C1 segment of cervical spinal cord (tissue), 14 donors: ENCODE results near the gene CD160.
"Not testable (repeated sequence)": the region's sequence is repeated elsewhere in the genome, so short reads cannot be mapped to it uniquely, and the experiment has no call there.

ENCODE experiments used
- DNase-seq, 14 donors: peaks; one replicate each; lab custom pipeline; 2025; lab: John Stamatoyannopoulos, UW

CD160 gene, protein sequence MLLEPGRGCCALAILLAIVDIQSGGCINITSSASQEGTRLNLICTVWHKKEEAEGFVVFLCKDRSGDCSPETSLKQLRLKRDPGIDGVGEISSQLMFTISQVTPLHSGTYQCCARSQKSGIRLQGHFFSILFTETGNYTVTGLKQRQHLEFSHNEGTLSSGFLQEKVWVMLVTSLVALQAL

DNA sequence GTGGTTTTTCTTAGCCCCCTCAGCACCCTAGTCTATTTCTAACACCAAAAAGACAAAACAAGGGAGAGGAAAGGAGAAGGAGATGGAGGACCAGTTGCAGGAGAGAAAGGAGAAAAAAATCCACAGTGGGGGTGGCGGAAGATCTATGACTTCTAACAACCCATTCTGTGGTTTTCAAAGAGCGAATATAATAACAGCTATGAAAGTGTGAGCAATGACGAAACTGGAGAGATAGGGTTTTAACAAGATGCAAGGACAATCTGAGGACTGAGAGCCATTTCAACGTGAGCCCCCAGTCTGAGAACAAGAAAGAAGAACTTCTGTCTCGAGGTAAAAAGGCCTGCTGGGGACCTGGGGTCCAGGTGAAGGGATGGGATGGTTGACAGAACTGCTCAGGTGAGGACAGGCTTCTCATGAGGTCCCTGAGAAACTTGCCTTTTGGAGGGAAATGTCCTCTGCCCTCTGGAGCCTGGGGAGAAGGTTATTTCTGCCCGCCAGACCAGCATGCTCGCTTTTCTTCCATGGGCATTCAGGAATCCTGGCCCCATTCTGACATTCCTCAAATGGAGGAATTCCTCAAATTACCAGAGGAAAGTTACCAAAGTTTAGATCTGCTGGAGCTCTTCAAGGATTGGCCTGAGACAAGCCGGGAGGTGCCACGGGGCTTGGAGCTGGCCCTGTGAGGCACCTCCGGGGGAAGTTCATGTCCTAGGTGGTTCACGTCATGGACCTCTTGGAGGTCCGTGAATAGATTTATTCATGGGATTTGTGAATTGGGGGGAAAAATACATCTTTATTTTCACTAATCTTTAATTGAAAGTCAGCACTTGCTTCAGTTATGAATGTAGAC lies at the start of gene CD160:
Gene CD160, plus strand, starts transcription at position 270 of the 850 bp plus-strand sequence. CDS start 8,829 bp downstream, outside the sequence.
- DNase-seq, result no peak

DNA sequence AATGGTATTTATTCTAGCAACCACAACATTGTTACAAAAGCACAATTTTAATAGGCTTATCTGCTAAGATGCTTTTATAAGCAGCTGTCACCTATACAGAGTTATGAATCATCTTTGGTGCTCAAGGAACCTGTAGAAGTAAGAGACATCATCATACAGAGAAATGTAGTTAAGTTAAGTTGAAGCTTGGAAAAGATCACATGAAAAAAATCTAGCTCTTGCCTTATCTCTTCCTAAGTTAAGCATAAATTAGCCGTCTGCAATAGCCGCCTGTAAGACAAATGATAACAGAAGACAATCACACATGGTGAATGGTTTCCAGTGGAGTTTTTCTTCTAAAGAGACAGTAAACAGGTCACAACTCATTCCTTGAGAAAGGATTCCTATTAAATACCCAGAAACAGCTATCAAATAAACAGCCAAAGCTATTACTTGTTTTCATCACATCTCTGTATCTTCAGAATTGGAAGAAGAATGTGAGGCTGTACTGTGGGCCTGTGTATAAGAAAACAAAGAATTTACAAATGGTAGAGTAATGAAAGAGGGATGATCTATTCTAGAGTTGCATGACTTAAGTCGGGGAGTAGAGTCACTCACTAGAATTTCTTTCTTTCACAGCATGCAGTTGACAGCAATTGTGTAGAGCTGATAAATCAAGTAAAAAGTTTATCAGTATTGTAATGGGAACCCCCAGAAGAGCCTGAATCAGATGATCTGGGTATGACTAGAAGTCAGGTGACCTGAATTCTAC lies 48.1 kb upstream of the CD160 start:
- not testable (repeated sequence) for DNase-seq

- not testable (repeated sequence) for DNase-seq
Measured at GRCh38 chr1:145673217-145673616, 46.1 kb upstream of the CD160 start.

- DNase-seq, result not testable (repeated sequence)
Measured at GRCh38 chr1:145684858-145685257, 34.4 kb upstream of the CD160 start.

GRCh38 chr1:145686078-145686477 lies 33.2 kb upstream of the CD160 start:
- not testable (repeated sequence) for DNase-seq

DNA sequence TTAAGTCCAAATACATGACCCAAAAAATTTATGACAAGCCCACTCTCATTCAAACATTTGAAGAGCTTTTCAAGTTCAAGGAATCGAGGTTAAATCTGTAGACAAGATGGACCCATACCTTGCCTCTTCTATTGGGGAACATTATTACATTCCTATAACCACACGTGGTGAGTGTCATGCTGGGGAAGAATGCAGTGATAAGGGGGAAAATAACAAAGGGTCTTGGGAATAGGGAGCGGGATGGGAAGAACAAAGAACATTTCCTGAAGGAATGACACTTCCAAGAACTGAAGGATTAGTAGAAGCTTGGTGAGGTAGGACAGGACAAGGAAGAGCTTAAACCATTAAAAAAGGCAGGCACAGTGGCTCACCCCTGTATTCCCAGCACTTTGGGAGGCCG lies 31.0 kb upstream of the CD160 start:
- DNase-seq, result no peak

GRCh38 chr1:145688924-145689323 lies 30.4 kb upstream of the CD160 start:
- DNase-seq, result no peak

DNA sequence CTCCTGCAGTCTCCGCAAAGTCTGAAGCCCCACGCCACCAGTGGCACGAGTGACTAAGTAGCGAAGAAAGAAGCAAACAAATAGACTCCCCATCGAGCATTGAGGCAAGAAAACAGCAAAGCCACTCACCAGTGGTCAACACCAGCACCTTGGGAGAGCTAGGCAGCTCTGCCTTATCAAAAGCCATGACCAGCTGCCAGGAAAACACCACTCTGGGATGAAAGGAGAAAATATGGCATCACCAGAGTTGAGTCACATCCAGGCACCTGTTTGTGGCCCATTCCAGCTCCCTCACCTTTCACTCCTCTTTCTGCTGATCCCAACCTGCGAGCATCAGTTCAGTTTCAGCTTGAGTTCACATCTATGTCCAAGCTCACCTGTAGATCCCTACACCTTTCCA lies 29.4 kb upstream of the CD160 start:
- no peak for DNase-seq

DNA sequence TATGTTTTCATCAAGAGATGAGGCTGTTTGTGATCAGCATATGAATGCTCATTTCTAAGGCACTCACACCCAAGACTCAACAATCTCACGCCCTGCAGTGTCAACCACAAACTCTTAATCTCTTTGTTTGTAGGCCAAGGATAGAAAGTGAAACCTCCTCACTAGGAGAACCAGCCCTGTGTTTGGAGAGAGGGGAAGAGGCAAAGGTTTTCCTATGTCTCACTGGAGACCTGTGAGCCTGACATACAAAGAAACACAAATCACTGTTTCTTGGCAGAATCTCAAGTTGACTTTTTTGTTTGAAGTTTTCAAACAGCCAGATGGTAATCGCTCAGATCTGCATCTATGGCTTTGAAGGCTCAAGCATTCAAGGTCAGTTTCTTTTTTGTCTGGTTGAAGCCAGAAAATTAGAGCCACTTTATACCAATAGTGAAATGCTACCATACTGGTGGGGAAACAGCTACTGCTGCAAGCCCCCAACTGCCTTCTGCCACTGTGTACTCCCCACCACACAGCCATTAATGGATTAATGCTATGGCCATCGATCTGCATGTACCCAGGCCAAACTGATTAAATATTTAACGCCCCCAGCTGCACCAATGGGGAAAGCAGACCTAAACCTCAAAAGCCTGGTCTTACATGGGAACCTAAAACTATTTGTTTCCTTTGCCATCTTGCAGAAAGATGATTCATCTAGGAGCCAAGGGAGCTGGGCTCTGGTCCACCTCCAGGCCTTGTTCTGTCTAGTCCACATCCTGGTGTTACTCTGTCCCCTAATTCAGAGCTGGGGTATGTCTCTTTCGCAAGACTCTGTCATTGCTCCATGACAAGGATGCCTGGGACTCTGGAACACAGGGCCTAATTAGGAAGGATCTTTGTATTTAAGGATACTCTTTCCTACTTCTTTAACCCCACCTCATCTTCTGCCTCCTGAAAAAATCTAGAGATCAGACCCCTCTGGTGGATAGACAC lies 28.4 kb upstream of the CD160 start:
- no peak for DNase-seq

GRCh38 chr1:145692785-145693443 lies 26.4 kb upstream of the CD160 start:
- no peak for DNase-seq

GRCh38 chr1:145695821-145696629 lies 23.3 kb upstream of the CD160 start:
- no peak for DNase-seq

- no peak for DNase-seq
Measured at GRCh38 chr1:145696630-145696960, 22.7 kb upstream of the CD160 start.

DNA sequence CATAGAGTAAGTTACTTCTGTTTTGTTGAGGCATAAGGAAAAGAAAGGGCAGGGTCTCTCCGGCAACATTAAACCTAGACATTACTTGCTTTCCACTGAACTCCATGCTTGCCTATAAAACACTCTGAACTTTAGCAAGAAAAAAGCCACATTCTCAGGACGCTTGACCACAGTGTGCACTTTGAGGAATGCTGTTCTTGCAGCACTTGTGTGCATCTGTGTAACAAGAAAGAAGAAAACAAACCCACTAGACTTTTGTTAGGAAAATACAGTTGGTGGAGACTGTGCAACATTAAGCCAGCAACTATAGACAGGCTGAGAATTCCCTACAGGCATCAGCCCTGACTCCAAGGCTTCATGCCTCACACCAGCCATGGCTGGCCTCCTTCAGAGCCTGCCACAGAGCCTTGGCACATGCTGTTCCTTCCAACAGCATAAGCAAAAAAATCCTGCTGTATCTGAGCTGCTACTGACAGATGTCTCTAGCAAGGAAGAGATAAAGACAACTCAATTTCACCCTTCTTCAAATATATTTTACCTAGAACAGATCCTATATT lies 17.9 kb upstream of the CD160 start:
- no peak for DNase-seq

DNA sequence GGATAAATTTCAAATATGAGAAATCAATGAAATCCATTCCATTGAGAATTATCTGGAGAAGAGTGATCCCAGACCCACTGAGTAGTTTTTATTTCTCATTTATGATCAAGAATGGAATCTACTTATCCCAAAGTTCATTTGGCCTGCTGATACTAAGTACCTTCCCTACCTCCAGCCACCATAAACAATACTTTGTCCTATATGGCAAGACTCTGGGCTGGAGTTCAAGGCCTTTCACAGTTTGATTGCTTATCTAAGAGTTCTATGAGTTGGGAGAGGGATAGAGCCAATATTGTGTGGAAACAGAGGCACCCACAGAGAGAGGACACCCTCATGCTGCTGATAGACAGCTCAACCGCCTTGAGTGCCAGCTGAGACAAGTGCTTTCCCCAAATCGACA lies 17.2 kb upstream of the CD160 start:
- DNase-seq, result no peak

GRCh38 chr1:145702826-145703225 lies 16.5 kb upstream of the CD160 start:
- DNase-seq, result no peak

GRCh38 chr1:145705622-145706021 lies 13.7 kb upstream of the CD160 start:
- no peak for DNase-seq

- DNase-seq, result no peak
Measured at GRCh38 chr1:145706086-145706664, 13.1 kb upstream of the CD160 start.

DNA sequence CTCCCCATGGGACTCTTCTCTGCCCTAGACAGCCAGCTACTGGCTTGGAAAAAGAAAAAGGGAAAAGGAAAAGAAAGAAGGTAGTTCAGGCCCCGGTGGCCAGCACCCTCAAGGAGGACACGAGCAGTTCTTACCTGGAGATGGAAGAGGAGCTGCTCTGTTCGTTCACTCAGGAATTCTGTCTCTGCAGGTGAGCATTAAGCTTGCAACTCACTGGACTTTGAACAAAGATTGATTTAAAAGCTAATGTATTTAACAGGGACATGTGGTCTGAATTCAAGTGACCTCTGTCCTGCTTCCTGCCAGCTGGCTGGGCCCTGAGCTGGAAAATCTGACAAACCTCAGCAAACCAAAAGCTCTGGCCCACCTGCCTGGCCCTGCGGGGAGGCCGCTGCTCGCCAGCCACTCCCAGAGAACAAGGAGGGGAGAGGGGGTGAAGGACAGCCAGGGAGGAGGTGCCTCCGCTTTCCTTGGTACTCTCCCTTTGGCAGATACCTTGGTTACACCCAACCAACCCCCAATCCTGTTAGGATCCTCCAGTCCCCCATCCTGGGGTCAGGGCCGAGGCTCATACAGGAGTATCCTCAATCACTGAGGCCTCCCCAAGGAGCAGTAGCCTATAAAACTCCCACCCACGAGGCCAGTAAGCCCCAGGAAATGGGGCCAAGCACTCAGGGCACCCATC lies 12.0 kb upstream of the CD160 start, which contains the start of gene PDZK1:
Gene PDZK1, minus strand, starts transcription at position 186 of the 685 bp plus-strand sequence. CDS start 19,347 bp downstream, outside the sequence.
- peak in 2 of 14 donors; percentile 5 to 95 for DNase-seq
